Heart right ventricle (tissue), 16 donors: ENCODE data around the gene RHOT2. TPM values are rescaled to one million over a fixed set of nuclear protein-coding genes. Genes with fewer than 3 reads are reported as not detected.
A peak's percentile ranks its signal among the peaks of the same experiment; 100 is the strongest.

Experiments used
- ATAC-seq, 8 donors: fragments of 200-7000 bp; cut with Tn5 transposase; one replicate each; pipeline ENCODE4 v1.9.1; 2020; ENCODE audit warnings: mild to moderate bottlenecking in 8 of 8, moderate library complexity in 8 of 8, moderate number of reproducible peaks in 1 of 8
- DNase-seq, 2 donors: peaks; one replicate each; pipeline ENCODE4 v3.0.0-alpha.2; 2020
- H3K27ac ChIP-seq, 10 donors: fragments of 200-600 bp; sonication (generic) in 2 of 10; one replicate each; pipeline versions ENCODE4 v1.5.0 to v1.8.0; 2020 to 2022; ENCODE audit warnings: mild to moderate bottlenecking in 3 of 10
- H3K27me3 ChIP-seq, 7 donors: fragments of 200-600 bp; one replicate each; pipeline ENCODE4 v1.8.0; 2021 to 2022; ENCODE audit warnings: mild to moderate bottlenecking in 2 of 7
- H3K36me3 ChIP-seq, 9 donors: fragments of 200-600 bp; sonication (generic) in 1 of 9; one replicate each; pipeline versions ENCODE4 v1.5.0 to v1.8.0; 2020 to 2022; ENCODE audit warnings: mild to moderate bottlenecking in 2 of 9
- H3K4me1 ChIP-seq, 9 donors: fragments of 200-600 bp; sonication (generic) in 1 of 9; one replicate each; pipeline versions ENCODE4 v1.5.0 to v1.8.0; 2020 to 2022; ENCODE audit warnings: mild to moderate bottlenecking in 4 of 9
- H3K4me3 ChIP-seq, 10 donors: fragments of 200-600 bp; sonication (generic) in 2 of 10; one replicate each; pipeline versions ENCODE4 v1.5.0 to v1.8.0; 2020 to 2022; ENCODE audit warnings: mild to moderate bottlenecking in 7 of 10, moderate library complexity in 2 of 10
- H3K9me3 ChIP-seq, 11 donors: fragments of 200-600 bp in 10 of 11; sonication (generic) in 2 of 11; one replicate each; pipeline versions ENCODE4 v1.5.0 to v1.8.0; 2013 to 2022; ENCODE audit warnings: mild to moderate bottlenecking in 2 of 11, control low read depth in 1 of 11, moderate library complexity in 1 of 11
- CTCF ChIP-seq, 9 donors: fragments of 200-600 bp; sonication (generic) in 2 of 9; IDR thresholded peaks; one replicate each; pipeline versions ENCODE4 v1.5.0 to v1.8.0; 2021 to 2022; ENCODE audit warnings: antibody characterized with exemption in 9 of 9, mild to moderate bottlenecking in 5 of 9, moderate library complexity in 1 of 9
- WGBS, 2 donors: extraction: QIAGEN DNeasy Blood & Tissue Kit; methylation state at CpG; one replicate each; pipeline ENCODE4 v1.1.7; 2013; ENCODE audit warnings: inconsistent platforms in 1 of 2; 5-methylcytosine and 5-hydroxymethylcytosine counted together
- intact Hi-C, 10 donors: fragments of 100-400 bp; cut with DNase I; formaldehyde crosslinking; loops; one replicate each; pipeline versions ENCODE4 v1.11.1 to v1.14.2; 2022
- polyA plus RNA-seq, 2 donors: library from polyadenylated mRNA; stranded (reverse); fragments of 200-250 nt; gene quantifications; one replicate each; pipeline ENCODE4 v1.2.3, GENCODE V29; 2013
- total RNA-seq, 10 donors: library from RNA; stranded (reverse); fragmentation: NEBNext Ultra II Directional in 3 of 10; extraction: Animal tissue kit (Norgen Biotek cat#: 25700) in 3 of 10; gene quantifications; one replicate each; pipeline versions ENCODE4 v1.2.1 to v1.2.4, GENCODE V29; 2021 to 2023
- donor health status: Arrhythmogenic right ventricular cardiomyopathy.
- donor health status: ischemic (EF 13 %, LVEDD 7.1; RV severe dilation, severe dysfunction).
- donor health status: healthy with polysubstance abuse.
- donor health status: DM: no; HTN: yes; CAD: no.
- donor health status: DM: no; HTN: no; CAD: no.
- donor health status: ischemic (EF 25% LVEDD 6.9; RV normal size, moderate dysfunction).
- donor health status: ischemic (EF 25% LVEDD 5.7; RV mildly dilated, moderate dysfunction).
- donor health status: healthy.
- donor health status: DM: yes; HTN: yes; CAD: no.
- donor health status: Ischemic cardiomyopathy.
- donor health status: ischemic (EF 35%, LVEDD 5.7; RV mildly dilated, moderate dysfunction).
- donor health status: nonischemic (EF 11% LVEDD 7.7; RV severe dilation, severe dysfunction).
- donor health status: DM: yes; HTN: yes; CAD: no.
- donor health status: PGD.
- donor health status: ischemic (EF 29% LVEDD 5.4; RV normal size, mild dysfunction).
- donor health status: nonischemic (EF 23%, LVEDD 6.1; RV moderate dilation, normal function).

The RHOT2 gene
- total and polyA plus RNA-seq, 12 donors, result 66.8 to 261 (median 92.6) TPM

GRCh38 chr16:709566-710499 is 41.9 kb downstream of the RHOT2 start:
- TF ChIP-seq CTCF (IDR thresholded peaks at IDR 0.05), result no peak
- no peak overlapping the region for H3K4me3 ChIP-seq
- intact Hi-C loops, result loop anchor here in 9 of 10 donors (2.0 to 10.0 kb wide), 7 partner anchors 72 to 387 kb away; partner anchors contain the start of genes CHTF18 (in 3 of the 9), RPUSD1 (in 3 of the 9) and C1QTNF8 (in 1 of the 9)
- peaks cover 15 to 74% (median 60%) of the 10 kb centered on the region in 7 donors for H3K27me3 ChIP-seq
- WGBS, 2 donors, result 15 to 21% methylated on average over 30 of the region's 30 CpGs
- no peaks in the 10 kb centered on the region for H3K9me3 ChIP-seq
- H3K4me1 ChIP-seq, result peaks cover 9 to 29% (median 16%) of the 10 kb centered on the region in 9 donors
- ATAC-seq (peak in 6 of 8 donors; percentile 25 to 52 (median 34)), DNase-seq (peak in 1 of 2 donors; percentile 65)
- no peak overlapping the region for H3K27ac ChIP-seq
- H3K36me3 ChIP-seq, result no peaks in the 10 kb centered on the region

GRCh38 chr16:710500-711075 is 42.7 kb downstream of the RHOT2 start:
- Histone ChIP-seq H3K36me3 (no peaks in the 10 kb centered on the region), H3K4me3 (no peak overlapping the region), H3K9me3 (no peaks in the 10 kb centered on the region), H3K4me1 (peaks cover 9 to 29% (median 16%) of the 10 kb centered on the region in 9 donors), H3K27ac (no peak overlapping the region), H3K27me3 (peaks cover 12 to 70% (median 56%) of the 10 kb centered on the region in 7 donors)
- ATAC-seq (no peak), DNase-seq (no peak)
- intact Hi-C loops, result loop anchor here (1.0 to 10.0 kb wide), 9 partner anchors 31 to 387 kb away; partner anchors contain the start of genes CHTF18 (in 3 of the 10), RPUSD1 (in 3 of the 10) and C1QTNF8 (in 1 of the 10)
- no peak for TF ChIP-seq CTCF (IDR thresholded peaks at IDR 0.05)
- WGBS, 2 donors, result 68 to 74% methylated on average over 21 of the region's 21 CpGs

- Histone ChIP-seq H3K9me3 (no peaks in the 10 kb centered on the region), H3K36me3 (no peaks in the 10 kb centered on the region), H3K4me3 (no peak overlapping the region), H3K4me1 (peaks cover 13 to 32% (median 20%) of the 10 kb centered on the region in 9 donors), H3K27me3 (peaks cover 11 to 71% (median 54%) of the 10 kb centered on the region in 7 donors), H3K27ac (no peak overlapping the region)
- intact Hi-C loops, result loop anchor here (1.0 to 10.0 kb wide), 9 partner anchors 30 to 386 kb away; partner anchors contain the start of genes CHTF18 (in 3 of the 10), RPUSD1 (in 3 of the 10) and C1QTNF8 (in 1 of the 10)
- whole genome bisulfite sequencing, 2 donors, result 73 to 78% methylated on average over 12 of the region's 12 CpGs
- ATAC-seq, result no peak
- no peak for TF ChIP-seq CTCF (IDR thresholded peaks at IDR 0.05)
- DNase-seq, result no peak
Measured at GRCh38 chr16:711084-711483, 43.2 kb downstream of the RHOT2 start.
